Left hindlimb (tissue), 1 donor: ENCODE measurements around the gene TBL1X.

Experiments used
- DNase-seq: peaks from one replicate; pipeline ENCODE4 v3.0.0-alpha.2; 2018

The TBL1X gene

GRCh38 chrX:9635803-9636202 lies 170.9 kb downstream of the TBL1X start:
- no peak for DNase-seq

- no peak for DNase-seq
These were observed 174.0 kb downstream of the TBL1X start for GRCh38 chrX:9638871-9639270.

- DNase-seq, result no peak
These were observed 177.6 kb downstream of the TBL1X start for GRCh38 chrX:9642270-9642995.

GRCh38 chrX:9643807-9644206 lies 178.9 kb downstream of the TBL1X start:
- no peak for DNase-seq

GRCh38 chrX:9644335-9644734 lies 179.5 kb downstream of the TBL1X start:
- no peak for DNase-seq

GRCh38 chrX:9646471-9647224 lies 181.8 kb downstream of the TBL1X start:
- DNase-seq, result no peak

GRCh38 chrX:9647431-9647830 lies 182.6 kb downstream of the TBL1X start:
- DNase-seq, result peak; percentile 47

- DNase-seq, result no peak
These were observed 185.2 kb downstream of the TBL1X start for GRCh38 chrX:9650091-9650490.

- no peak for DNase-seq
These were observed 186.9 kb downstream of the TBL1X start for GRCh38 chrX:9651737-9652136.

- DNase-seq, result no peak
These were observed 190.1 kb downstream of the TBL1X start for GRCh38 chrX:9654929-9655328.

GRCh38 chrX:9656277-9656676 lies 191.4 kb downstream of the TBL1X start:
- no peak for DNase-seq

GRCh38 chrX:9656871-9657270 lies 192.0 kb downstream of the TBL1X start:
- no peak for DNase-seq

GRCh38 chrX:9657590-9658256 lies 192.9 kb downstream of the TBL1X start:
- no peak for DNase-seq

GRCh38 chrX:9658409-9658808 lies 193.6 kb downstream of the TBL1X start:
- no peak for DNase-seq

GRCh38 chrX:9659571-9660195 lies 194.8 kb downstream of the TBL1X start:
- no peak for DNase-seq

GRCh38 chrX:9662148-9662547 lies 197.3 kb downstream of the TBL1X start:
- DNase-seq, result no peak

GRCh38 chrX:9663216-9663615 lies 198.4 kb downstream of the TBL1X start:
- DNase-seq, result no peak

- DNase-seq, result no peak
These were observed 199.4 kb downstream of the TBL1X start for GRCh38 chrX:9664224-9664623.

- DNase-seq, result no peak
These were observed 200.3 kb downstream of the TBL1X start for GRCh38 chrX:9665113-9665512.

GRCh38 chrX:9668537-9668936 lies 203.7 kb downstream of the TBL1X start:
- no peak for DNase-seq

- no peak for DNase-seq
These were observed 205.4 kb downstream of the TBL1X start for GRCh38 chrX:9670136-9670814.

GRCh38 chrX:9671998-9672397 lies 207.1 kb downstream of the TBL1X start:
- no peak for DNase-seq

- DNase-seq, result peak; percentile 79
These were observed 211.4 kb downstream of the TBL1X start for GRCh38 chrX:9676306-9676705.
